K562 treated with DMSO at 1 percent for 24 hours (cell line): ENCODE results near the gene BDKRB2. TPM values are rescaled to one million over a fixed set of nuclear protein-coding genes. Genes with fewer than 3 reads are reported as not detected.

Source experiments
- total RNA-seq: library from RNA; unstranded; fragments of 300-600 nt; gene quantifications from 2 replicates; pipeline ENCODE4 v1.2.3, GENCODE V29; 2022; ENCODE audit warnings: low read depth; ENCODE audit not compliant: insufficient read depth

Gene BDKRB2
- total RNA-seq: not detected in 2 replicates

DNA sequence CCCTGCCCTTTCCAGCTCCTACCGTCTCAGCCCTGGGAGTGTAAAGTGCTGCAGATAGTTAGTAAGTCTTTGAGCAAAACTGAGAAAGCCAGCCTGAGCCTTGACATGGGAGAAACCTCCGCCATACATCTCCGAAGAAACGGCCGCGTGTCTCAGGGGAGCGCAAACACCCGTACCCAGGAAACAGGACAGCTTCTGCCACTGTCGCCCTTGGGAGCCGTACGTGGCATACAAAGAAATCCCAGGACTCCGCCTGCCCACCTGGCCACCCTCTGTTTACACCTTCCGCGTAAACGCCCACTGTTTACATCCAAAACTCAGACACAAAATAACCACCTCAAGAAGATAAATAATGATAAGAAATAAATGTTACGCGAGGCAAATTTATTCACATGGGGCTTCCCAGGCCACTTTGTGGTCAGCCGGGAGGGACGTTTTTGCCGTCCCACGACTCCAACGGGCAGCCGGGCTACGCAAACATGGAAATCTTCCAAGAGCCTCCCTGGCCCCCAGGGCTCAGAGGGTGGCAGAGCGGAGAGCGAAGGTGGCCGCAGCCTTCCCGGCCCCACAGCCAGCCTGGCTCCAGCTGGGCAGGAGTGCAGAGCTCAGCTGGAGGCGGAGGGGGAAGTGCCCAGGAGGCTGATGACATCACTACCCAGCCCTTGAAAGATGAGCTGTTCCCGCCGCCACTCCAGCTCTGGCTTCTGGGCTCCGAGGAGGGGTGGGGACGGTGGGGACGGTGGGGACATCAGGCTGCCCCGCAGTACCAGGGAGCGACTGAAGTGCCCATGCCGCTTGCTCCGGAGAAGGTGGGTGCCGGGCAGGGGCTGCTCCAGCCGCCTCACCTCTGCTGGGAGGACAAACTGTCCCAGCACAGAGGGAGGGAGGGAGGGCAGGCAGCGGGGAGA is at the start of gene BDKRB2:
TSS of gene BDKRB2 (plus strand) at position 689 of the 908 bp plus-strand sequence. CDS start 32,269 bp downstream, outside the sequence.

DNA sequence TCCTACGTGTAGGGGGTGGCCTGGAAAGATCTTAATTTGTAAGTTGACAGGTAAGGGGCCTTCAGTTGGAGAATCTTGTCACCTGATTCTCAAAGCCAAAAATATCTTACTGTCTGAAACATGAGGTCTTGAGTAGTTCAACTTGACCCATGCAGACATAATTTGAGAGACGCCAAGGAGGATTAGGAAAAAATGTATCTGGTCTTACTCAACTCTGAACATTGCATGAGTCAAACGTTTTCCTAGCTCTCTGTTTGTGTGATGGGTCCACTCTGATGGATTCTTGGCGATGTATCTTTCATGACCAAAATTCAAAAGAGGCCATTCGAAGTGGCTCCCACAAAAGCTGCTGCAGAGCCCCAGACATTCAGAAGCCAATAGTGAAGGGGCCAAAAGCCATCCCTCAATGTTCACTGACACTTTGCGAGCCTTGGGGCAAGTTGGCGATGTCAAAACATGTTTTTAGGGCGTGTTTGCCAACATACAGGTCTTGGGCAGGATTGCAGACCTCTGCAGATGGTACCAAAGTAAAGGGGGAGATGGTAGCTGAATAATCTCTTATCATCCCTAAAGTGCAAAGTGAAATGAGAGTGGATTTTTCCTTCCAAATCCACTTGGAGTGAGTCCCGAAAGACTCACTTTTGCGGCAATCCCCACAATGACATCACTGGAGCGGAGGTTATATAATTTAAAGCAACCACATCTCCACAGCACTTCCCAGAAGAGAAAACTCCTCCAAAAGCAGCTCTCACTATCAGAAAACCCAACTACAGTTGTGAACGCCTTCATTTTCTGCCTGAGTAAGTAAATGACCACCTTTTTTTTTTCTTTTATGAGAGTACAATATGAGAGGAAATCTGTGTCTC is 51.1 kb downstream of the BDKRB2 start, which contains the start of gene BDKRB1:
TSS of gene BDKRB1 (plus strand) at position 710 of the 866 bp plus-strand sequence. CDS start 7,473 bp downstream, outside the sequence.

Other genes starting within 250 kb of the BDKRB2 start
- not detected in 2 replicates for gene C14orf132, start 165.5 kb upstream of the BDKRB2 start, total RNA-seq
- 1.7 TPM in 2 replicates for gene BDKRB1, start 51.4 kb downstream of the BDKRB2 start, total RNA-seq
- 5.9 and 8.6 TPM in 2 replicates for gene ATG2B, start 158.5 kb downstream of the BDKRB2 start, total RNA-seq
- gene GSKIP, start 158.7 kb downstream of the BDKRB2 start, total RNA-seq: 33.7 and 43.8 TPM in 2 replicates
- 1.4 and 4.0 TPM in 2 replicates for gene AK7, start 187.3 kb downstream of the BDKRB2 start, total RNA-seq